ENCODE measurements around the gene ITPRID2.
"Not testable (repeated sequence)": the region's sequence is repeated elsewhere in the genome, so short reads cannot be mapped to it uniquely, and the experiment has no call there.

Gene ITPRID2

DNA sequence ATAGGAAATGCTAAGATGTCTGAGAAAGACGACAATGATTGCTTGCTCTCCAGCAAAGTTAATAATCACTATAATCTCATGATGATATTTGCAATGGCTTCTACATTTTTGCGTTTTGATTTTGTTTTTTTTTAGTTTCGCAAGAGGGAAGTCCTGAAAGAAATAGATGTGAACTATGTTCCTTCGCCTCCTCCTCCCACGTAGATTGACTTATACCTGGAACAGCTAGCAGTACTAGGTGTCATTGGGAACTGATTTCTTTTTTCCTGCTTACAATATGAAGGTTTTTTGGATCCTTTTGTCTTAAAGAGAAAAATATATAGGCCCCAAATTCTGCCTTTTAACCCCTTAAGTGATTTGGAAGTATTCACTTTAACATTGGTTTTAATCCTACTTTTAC, 26.7 kb downstream of the ITPRID2 start:
- no peak for DNase-seq

DNA sequence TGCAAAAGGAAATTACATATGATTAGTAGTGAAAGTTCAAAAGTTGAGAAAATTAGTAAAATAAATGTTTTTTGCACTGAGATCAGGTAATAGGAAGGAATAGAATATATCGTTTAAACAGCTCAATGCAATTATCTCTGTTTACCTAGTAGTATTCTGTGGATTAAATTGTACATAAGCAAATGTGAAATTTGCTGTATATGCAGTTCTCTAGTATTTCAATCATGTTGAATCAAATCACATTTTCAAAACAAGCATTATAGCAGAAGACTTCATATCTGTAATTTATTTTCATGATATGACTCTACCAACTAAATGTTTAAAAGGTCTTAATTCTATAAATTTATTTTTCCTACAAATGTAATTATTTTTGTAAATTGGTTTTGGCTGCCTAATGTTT, 31.6 kb downstream of the ITPRID2 start:
- DNase-seq, result no peak

DNA sequence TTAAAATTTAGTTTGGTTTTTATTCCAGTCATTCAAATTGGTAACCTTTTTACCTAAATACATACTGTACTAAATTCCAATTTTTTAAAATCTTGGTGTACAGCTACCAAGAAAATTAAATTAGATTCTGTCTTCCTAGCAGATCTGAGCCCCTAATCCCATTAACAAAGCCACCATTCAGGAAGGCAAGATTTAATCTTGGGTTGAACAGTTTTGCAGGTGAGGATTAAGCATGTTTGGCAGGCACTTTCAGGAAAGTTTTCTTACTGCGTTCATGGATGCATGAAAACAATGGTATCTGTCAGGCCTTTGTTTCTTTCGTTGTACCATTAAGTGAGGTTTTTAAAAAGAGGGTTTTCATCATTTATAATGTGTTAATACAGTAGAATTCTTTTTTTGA, 32.8 kb downstream of the ITPRID2 start:
- no peak for DNase-seq

DNA sequence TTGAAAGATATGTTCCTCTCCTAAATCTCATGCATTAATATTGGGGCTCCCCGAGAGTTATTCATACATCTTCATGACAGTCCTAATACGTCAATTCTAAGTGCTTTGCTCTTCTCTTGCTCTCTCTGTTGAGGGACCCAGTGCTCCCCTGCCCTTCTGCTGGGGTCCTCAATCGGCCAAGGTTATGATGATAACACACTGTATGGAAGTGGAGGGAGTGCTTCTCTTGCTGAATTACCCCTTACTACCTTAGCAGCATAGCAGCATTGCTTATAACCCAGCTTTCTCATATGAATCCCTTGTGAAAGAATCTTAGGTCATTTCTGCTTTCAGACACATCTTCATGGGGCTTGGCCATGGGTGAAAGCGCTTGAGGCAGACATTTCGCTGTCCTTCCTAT, 43.2 kb downstream of the ITPRID2 start:
- DNase-seq, result no peak

DNA sequence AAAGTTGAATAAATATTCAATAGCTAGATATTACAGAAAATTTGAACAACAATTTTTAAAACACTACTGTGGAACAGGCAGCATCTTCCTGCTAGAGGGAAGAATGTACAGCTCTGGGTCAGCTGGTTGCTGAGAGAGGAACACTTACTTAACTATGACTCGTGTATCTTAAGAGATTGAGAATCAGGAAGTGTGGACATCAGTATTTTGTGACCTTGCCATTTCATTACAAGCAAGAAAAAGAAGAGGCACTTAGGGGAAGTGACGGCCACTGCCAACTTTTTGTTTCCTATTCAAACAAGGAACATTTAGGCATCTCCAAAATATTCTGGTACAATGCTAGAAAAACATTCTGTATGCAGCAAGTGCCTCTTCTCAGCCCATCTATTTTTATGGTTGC, 45.9 kb downstream of the ITPRID2 start:
- DNase-seq, result no peak

DNA sequence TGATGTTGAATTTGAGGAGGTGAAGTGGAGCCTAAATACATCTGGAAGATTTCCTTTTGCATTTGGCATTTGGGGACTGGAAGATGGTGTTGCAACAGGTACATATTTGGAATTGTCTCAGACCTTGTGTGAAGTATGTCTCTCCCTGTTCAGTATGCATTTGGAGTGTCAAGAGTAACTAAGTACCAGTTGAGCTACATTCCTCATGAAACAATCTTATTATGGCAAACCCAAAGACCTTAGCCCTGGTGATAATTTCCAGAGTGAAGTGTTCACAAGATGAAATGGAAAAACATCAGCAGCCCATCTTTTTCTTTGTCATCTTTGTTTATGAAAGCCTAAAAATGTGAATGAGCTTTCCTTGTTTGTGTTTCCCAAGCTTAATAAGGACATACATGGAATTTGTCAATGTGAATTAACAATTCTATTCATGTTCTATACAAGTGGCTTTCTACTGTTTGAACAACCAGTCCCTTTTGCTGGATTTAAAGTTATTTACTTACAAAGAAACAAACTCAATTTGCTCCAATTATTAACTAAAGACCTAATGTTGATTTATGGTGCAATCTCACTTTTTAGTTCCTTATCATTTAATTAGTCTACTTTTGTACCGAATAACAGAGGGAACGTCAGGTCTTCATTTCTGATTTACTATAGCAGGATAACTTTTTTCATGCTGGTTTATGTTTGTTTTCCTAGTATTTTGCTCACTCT, 52.0 kb downstream of the ITPRID2 start:
- DNase-seq, result no peak

DNA sequence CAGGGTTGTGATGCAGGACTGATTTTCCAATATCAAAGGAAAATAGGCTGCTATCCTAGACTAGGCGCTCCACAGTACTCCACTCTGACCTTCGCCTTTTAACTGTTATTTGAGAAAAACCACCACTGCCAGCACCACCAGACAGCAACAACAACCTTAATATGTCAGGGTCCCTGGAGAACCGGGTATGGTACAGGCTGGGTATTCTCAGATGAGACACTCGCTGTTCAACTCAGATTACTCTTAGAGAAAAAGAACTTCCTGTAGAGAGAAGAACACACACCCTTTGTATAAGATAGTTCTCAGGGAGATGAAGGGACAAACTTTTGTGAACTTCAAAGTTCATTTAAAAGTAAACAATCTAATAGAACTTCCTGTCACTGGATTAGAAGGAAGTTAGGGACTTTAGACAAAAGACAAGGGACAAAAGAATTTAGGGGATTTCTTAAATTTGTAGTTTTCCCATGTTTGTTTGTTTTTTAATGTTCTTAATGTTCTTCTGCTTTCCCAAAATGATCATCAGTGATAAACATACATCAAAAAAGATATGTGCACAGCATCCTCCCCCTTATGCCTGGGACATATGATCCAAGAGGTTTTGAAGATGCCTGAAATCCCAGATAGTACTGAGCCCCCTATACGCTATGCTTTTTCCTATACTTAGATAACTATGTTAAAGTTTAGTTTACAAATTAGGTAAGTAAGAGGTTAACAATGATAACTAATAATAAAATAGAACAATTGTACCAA, 52.8 kb downstream of the ITPRID2 start:
- no peak for DNase-seq

DNA sequence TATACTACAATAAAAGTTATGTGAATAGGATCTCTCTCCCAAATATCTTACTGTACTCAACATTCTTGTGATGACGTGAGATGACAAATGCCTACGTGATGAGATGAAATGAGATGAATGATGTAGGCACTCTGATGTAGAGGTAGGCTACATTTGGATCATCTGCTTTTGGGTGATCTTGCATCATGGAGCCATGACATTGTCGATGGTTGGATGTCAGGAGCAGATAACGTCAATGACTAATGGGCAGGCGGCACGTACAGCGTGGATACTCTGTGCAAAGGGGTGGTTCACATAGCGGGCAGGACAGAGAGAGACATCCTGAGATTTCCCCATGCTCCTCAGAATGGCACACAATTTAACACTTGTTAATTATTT, 53.4 kb downstream of the ITPRID2 start:
- no peak for DNase-seq

DNA sequence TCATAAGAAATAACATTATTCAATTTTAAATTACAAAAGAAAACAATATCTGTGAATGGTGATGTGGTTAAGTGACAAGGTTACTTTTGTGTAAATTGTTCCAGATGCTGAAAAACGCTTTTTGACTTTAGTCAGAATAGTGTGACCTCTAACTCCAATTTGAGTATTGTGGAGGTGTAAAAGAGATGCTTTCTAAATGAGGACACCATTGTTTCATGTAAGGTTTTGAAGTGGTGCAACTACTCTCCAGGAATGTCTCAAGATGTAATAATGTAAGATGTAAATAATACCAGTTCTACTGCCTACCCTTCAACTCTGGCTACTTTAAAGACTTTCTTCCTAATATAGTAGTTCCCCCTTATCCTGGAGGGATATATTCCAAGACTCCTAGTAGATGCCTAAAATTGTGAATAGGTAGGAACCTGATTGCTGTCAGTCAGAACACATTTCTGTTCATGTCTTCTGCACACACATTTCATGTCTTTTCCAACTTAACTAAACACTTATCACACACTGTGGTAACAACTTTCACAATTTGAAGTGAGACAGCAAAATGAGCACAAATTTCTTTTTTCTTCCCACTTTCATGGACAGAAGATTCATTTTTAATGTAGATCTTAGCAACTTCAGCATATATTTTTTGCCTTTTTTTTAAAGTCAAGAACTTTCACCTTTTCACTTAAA, 55.1 kb downstream of the ITPRID2 start:
- no peak for DNase-seq

DNA sequence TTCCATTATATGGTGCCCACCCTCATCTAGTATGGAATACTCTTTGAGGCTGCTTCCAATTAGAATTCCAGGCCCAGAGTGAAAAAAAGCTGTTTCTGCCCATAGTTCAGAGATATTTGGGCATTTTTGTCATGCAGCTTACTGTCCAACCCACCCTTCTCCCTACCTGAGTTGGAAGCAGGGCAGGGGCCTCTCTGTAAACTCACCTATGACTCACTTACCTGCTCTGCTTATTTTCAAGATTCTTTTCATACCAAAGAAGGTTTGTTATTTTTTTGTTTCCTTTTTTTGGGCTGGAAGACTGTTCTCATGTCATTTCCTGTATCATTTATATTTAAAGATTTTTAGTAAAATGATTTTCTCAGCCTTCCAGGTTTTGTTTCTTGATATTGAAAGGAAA, 55.7 kb downstream of the ITPRID2 start:
- DNase-seq, result no peak

DNA sequence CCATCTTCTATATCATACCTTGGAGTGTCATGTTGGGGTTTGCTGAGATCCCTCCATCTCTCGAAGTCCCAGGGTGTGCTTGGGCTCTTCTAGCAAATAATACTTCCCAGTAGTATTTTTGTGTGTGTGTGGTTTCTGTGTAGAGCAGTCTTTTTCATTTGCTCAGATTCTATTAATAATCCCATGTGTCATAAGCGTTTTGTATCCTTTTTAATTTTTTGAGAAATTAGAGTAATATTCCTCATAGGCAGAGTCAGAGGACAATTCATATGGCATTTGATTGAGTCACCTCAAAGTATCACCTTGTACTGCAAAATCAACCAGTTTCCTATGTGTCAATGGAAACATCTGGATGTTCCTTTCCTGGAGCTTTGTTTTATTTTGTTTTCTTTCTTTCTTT, 56.7 kb downstream of the ITPRID2 start:
- no peak for DNase-seq

DNA sequence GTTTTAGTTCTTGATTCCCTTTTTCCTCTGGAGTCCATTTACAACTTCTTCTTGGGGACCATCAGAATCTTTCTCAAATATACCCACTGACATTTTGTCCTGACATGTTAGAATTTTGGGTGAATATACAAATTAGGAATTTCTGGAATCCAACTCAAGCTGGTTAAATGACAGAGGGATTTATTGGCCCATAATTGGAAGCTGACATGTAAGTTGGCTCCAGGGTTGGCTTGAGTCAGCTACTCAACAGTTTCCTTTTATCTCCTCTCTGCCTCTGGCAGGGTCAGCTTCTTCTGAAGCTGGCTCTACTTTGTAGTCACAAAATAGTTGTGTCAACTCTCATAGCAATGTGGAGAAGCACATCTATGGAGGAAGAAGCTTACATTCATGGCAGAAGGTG, 57.5 kb downstream of the ITPRID2 start:
- no peak for DNase-seq

DNA sequence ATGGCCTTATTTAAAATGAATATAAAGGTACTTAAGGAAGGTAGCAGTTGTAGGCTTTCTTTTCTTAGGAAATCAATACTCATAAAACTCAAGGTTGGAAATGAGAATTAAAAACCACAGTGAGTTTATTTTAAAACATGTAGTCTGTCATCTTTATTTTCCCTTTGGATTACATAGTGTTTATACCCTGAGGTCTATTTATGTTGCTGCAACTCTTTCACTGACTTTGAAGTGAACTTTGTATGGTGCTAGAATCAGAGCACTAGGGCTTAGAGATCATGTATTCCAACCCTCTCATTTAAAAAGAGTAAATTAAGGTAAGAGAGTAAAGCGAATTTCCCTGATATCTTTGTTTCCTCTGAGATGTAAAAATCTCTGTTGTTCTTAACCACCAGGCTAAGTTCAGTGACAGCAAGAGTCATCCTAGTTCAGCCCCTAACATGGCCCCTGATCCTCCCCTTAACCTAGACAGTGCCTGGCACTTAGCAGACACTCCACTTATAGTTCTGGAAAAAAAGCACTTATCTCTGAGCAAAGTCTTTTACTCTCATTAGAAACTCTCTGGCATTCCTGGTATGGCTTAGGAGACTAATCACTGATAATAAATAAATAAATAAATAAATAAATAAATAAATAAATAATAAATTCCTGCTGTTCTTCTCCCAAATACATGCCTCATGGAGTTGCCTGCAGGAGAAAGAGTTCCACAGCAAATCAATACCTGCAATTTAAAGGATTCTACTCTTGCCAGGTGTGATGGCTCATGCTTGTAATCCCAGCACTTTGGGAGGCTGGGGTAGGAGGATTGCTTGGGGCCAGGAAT, 61.1 kb downstream of the ITPRID2 start:
- no peak for DNase-seq

DNA sequence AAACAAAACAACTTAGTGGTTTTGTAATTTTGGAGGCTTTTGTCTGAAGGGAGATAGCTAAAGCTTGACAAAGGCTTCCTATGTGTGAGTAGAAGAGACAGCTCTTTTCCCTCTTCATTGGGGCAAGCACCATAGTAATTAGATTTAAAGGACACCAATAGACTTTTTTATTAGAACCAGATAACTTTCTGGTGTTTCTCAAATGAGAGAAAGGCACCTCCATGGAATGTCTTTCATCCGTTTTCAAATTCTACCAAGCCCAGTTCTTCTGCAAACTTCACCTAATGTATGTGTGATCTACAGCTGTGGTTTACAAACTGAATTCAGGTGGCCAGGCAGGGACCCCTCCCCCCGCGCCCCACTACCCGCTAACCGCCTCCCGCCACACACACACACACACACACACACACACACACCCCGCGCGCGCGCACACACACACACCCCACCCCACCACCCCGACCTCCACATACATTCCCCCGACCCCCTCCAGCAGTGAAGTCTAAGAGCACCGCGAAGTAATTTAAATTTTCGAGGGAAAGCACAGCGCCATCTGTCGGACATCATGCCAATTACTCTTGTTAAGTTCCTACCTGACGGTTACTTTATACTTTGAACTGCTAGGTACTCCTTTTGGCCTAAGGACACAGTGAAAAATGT, 62.5 kb downstream of the ITPRID2 start:
- DNase-seq, result peak; percentile 38

DNA sequence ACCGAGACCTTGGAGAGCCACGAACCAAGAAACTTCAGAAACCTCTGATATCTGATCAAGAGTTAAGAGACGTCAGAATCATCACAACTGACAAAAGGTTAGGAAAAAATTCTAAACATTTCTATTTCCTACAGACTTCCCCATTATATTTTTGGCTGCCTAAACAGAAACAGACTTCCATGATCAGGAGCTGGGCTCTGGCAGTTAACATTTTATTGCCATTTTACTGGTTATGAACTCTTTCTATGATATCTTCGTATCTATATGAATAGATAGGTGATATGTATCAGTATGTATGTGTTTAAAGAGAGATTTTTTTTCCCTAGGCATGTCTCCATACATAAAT, 63.0 kb downstream of the ITPRID2 start:
- DNase-seq, result no peak

DNA sequence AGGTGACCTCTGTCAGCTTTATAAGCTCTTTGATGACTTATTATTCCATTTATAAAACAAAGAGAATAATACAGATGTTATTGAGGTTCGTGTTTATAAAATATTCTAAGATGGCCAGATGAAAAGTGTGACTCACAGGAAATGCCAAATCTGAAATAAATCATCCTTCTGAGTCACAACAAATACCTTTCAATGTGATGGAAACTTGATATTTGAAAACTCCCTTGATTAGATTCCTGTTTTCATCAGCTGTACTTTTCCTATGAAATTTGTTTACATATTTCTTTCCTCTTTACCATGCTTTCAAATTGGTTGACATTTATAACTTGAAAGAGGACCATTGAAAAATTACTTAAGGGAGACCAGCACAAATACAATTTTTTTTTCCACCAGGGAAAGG, 63.5 kb downstream of the ITPRID2 start:
- no peak for DNase-seq

DNA sequence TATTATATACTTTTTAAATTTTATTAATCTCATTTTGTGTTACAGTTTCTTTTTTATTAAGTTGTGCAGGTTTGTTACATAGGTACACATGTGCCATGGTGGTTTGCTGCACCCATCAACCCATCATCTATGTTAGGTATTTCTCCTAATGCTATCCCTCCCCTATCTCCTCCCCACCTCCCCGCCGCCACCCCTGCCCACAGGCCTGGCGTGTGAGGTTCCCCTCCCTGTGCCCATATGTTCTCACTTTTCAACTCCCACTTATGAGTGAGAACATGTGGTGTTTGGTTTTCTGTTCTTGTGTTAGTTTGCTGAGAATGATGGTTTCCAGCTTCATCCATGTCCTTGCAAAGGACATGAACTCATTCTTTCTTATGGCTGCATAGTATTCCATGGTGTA, 64.3 kb downstream of the ITPRID2 start:
- not testable (repeated sequence) for DNase-seq

DNA sequence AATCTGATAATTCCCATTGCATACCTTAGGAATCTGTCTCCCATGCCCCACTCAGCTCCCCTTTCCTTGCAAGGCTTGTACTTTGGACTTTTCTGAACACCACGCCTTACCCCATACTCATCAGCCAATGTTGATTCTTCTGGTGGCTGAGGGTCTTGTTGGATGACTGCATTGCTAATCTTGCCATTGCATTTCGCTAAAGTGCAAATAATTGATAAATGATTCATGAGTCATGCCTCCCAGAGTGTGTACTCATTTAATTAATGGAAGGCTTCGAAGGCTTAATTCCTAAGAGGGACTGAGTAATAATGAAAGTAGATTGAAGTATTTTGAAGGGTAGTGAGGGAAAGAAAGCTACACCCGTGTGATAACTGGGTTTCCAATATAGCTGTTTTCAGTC, 66.1 kb downstream of the ITPRID2 start:
- no peak for DNase-seq

DNA sequence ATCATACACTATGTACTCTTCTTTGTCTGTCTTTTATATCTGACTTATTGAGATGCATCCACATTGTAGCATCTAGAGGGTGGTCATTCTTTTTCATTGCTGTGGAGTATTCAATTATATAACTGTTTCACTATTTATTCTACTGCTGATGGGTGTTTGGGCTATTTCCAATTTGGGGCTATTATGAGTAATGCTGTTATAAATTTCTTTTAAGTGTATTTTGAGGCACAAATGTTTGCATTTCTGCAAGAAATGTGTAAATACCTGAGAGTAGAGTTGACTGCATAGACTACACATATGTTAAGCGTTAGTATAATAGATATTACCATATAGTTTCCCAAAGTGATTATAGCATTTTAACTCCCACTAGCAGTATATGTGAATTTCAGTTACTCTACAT, 67.2 kb downstream of the ITPRID2 start:
- no peak for DNase-seq

DNA sequence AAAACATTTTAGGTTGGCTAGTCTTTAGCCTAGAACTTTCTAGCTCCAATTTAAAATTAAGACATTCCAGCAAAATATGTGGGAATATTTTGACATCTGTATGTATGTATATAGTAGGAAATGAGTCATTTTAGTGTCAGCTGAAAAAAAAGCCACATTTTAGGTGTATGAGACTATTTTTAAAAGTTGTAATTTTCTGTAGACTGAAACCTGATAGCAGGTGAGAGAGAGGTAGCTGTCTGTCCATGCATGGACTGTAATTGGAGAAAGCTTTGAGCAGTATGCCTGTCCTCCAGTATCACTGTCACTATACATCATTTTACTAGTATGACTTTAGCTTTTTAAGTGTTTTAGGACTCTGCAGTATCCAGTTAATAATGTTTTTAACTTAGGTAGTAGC, 68.0 kb downstream of the ITPRID2 start:
- no peak for DNase-seq

DNA sequence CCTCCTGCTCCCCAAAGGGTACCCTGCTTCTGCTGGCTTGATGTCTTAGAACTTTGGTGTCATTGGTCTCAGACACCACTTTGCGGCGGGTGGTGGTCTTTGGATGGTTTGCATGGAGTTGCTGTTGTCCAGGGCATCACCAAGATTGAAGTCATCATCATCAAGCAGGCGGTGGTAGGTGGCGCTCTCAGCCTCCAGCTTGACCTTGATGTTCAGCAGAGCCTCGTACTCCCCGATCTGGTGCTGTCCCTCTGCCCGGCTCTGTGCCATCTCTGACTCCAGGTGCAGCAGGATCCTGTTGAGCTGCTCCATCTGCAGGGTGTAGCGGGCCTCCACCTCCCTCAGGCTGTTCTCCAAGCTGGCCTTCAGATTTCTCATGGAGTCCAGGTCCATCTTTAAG, 69.6 kb downstream of the ITPRID2 start:
- DNase-seq, result not testable (repeated sequence)

DNA sequence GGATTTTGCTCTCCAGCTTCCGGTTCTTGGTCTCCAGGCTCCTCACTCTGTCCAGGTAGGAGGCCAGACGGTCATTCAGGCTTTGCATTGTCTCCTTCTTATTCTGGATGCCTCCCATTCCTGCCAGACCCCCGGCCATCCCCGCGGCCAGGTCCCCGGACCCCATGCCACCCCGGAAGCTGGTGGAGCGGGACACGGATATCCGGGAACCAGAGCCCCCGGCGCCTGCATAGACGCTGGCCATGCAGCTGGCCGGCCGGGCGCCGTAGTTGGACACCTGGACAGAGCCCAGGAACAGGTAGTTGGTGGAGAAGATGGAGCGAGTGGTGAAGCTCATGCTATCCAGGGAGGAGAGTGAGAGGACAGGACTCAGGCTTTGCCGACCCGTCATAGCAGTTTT, 70.6 kb downstream of the ITPRID2 start:
- DNase-seq, result no peak

All from NCI-H526 treated with DMSO at 0.1 percent for 48 hours (cell line).